Measurements from ENCODE around the gene KRT16. TPM values are rescaled to one million over a fixed set of nuclear protein-coding genes. Genes with fewer than 3 reads are reported as not detected.

The KRT16 gene
- total RNA-seq, 1 experiment from 2014 or later: 109 TPM

GRCh38 chr17:41655611-41656111 lies 43.1 kb upstream of the KRT16 start:
- intact Hi-C loops (cut with micrococcal nuclease): no loop called here

GRCh38 chr17:41654678-41655607 lies 42.4 kb upstream of the KRT16 start:
- peak overlapping the region; percentile 69 for H3K4me3 Mint-ChIP-seq (ENCODE audit: unreplicated experiment)
- no peaks in the 10 kb centered on the region for H3K9me3 Mint-ChIP-seq (ENCODE audit: unreplicated experiment)
- H3K27ac Mint-ChIP-seq (ENCODE audit: low read depth, unreplicated experiment): no peak overlapping the region
- ChIA-PET CTCF (interaction anchor here (0.6 to 18.9 kb wide), 5 partner anchors 10 to 816 kb away, joined by 3 to 566 read pairs (median 3); no protein-coding TSS in a partner anchor), POLR2A (interaction anchor here (0.6 to 14.1 kb wide), 40 partner anchors 7 to 842 kb away, joined by 3 to 366 read pairs (median 4); partner anchors contain the start of genes EIF1, JUP, KRT15 and KRT16)
- H3K4me1 Mint-ChIP-seq (ENCODE audit: insufficient read depth, unreplicated experiment): peaks cover 59% of the 10 kb centered on the region
- peaks cover 6% of the 10 kb centered on the region for H3K36me3 Mint-ChIP-seq (ENCODE audit: insufficient read depth, unreplicated experiment)
- peak; percentile 47 for DNase-seq (ENCODE audit: unreplicated experiment)
- intact Hi-C loops (cut with micrococcal nuclease): loop anchor here (5.0 kb wide), 1 partner anchor 803 kb away; no protein-coding TSS in a partner anchor
- TSS peak; percentile 29 for BruUV-seq (replicated peaks)
- TF ChIP-seq CTCF (IDR thresholded peaks at IDR 0.05; ENCODE audit: unreplicated experiment): no peak
- H3K27me3 Mint-ChIP-seq (ENCODE audit: insufficient read depth, unreplicated experiment): no peaks in the 10 kb centered on the region

More at GRCh38 chr17:41655611-41656111, 43.1 kb upstream of the KRT16 start:
- Mint-ChIP-seq H3K4me3 (ENCODE audit: unreplicated experiment) (peak overlapping the region; percentile 69), H3K27me3 (ENCODE audit: insufficient read depth, unreplicated experiment) (no peaks in the 10 kb centered on the region), H3K36me3 (ENCODE audit: insufficient read depth, unreplicated experiment) (peaks cover 6% of the 10 kb centered on the region), H3K4me1 (ENCODE audit: insufficient read depth, unreplicated experiment) (peaks cover 66% of the 10 kb centered on the region), H3K27ac (ENCODE audit: low read depth, unreplicated experiment) (no peak overlapping the region), H3K9me3 (ENCODE audit: unreplicated experiment) (no peaks in the 10 kb centered on the region)
- POLR2A ChIA-PET: interaction anchor here (0.7 to 14.1 kb wide), 29 partner anchors 8 to 843 kb away, joined by 3 to 366 read pairs (median 4); partner anchors contain the start of genes EIF1, KRT15 and KRT17
- peak; percentile 98 for DNase-seq (ENCODE audit: unreplicated experiment)
- CTCF ChIA-PET: interaction anchor here (0.6 to 18.9 kb wide), 5 partner anchors 9 to 816 kb away, joined by 3 to 566 read pairs (median 3); no protein-coding TSS in a partner anchor
- no TSS peak for BruUV-seq (replicated peaks)
- TF ChIP-seq CTCF (IDR thresholded peaks at IDR 0.05; ENCODE audit: unreplicated experiment): no peak

GRCh38 chr17:41653892-41654677 lies 41.5 kb upstream of the KRT16 start:
- intact Hi-C loops (cut with micrococcal nuclease): loop anchor here (5.0 kb wide), 1 partner anchor 802 kb away; no protein-coding TSS in a partner anchor
- H3K4me3 Mint-ChIP-seq (ENCODE audit: unreplicated experiment): peak overlapping the region; percentile 69
- no peaks in the 10 kb centered on the region for H3K27me3 Mint-ChIP-seq (ENCODE audit: insufficient read depth, unreplicated experiment)
- peaks cover 6% of the 10 kb centered on the region for H3K36me3 Mint-ChIP-seq (ENCODE audit: insufficient read depth, unreplicated experiment)
- H3K9me3 Mint-ChIP-seq (ENCODE audit: unreplicated experiment): no peaks in the 10 kb centered on the region
- no peak for TF ChIP-seq CTCF (IDR thresholded peaks at IDR 0.05; ENCODE audit: unreplicated experiment)
- H3K27ac Mint-ChIP-seq (ENCODE audit: low read depth, unreplicated experiment): no peak overlapping the region
- peaks cover 51% of the 10 kb centered on the region for H3K4me1 Mint-ChIP-seq (ENCODE audit: insufficient read depth, unreplicated experiment)
- DNase-seq (ENCODE audit: unreplicated experiment): peak; percentile 97
- ChIA-PET POLR2A (interaction anchor here (0.6 to 14.1 kb wide), 27 partner anchors 9 to 1154 kb away, joined by 3 to 366 read pairs (median 4); partner anchors contain the start of genes EIF1, JUP, KRT15 and KRT16), CTCF (interaction anchor here (0.7 to 18.9 kb wide), 7 partner anchors 11 to 332 kb away, joined by 3 to 566 read pairs (median 3); no protein-coding TSS in a partner anchor)
- no TSS peak for BruUV-seq (replicated peaks)
